Right lobe of liver (tissue), 4 donors: ENCODE measurements around the gene FAM9C.

ENCODE experiments used
- CTCF ChIP-seq, 4 donors: fragments of 200-600 bp in 3 of 4; fragments of 450-650 bp in 1 of 4; IDR thresholded peaks; one replicate each; pipeline versions ENCODE4 v1.5.1 to v1.8.0; 2016 to 2022; ENCODE audit warnings: antibody characterized with exemption in 4 of 4, mild to moderate bottlenecking in 2 of 4
- POLR2A ChIP-seq: fragments of 450-650 bp; IDR thresholded peaks from one replicate; pipeline ENCODE4 v1.6.1; 2017; ENCODE audit warnings: antibody characterized with exemption, mild to moderate bottlenecking
- donor health status: DM: no; HTN: no; CAD: no.
- donor health status: DM: no; HTN: no; CAD: no.
- donor health status: DM: no; HTN: yes; CAD: no.

DNA sequence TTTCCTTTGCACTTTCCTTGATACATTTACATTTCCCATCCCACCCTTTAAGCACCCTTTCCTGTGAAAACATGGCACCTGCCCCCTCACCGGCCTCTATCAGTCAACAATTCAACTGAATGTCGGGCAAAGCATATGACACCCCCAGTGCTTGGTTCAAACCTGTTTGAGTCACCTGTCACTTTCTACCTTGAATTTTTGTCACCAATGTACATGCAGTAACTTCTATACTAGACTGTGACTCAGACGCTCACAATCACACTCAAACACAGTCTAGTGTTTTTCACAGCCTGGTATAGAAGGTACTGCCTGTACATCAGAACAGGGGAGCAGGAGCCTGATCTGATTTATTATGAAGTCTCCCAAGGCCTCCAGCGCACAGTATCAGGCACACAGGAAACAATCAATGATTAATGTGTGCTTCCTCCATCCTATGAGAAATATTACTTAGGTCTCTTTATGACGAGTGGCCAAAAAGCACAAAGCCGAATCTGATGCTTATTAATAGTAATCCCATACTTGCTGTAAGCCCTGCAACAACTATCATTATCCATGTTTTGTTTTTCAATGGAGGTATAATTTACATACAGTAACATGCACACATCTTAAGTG is 49.2 kb upstream of the FAM9C start:
- TF ChIP-seq CTCF (IDR thresholded peaks at IDR 0.05) (no peak), POLR2A (no peak)
